Ascending aorta (tissue), 2 donors: Measurements from ENCODE around the gene CACNA2D2. TPM values are rescaled to one million over a fixed set of nuclear protein-coding genes. Genes with fewer than 3 reads are reported as not detected.
A peak's percentile ranks its signal among the peaks of the same experiment; 100 is the strongest.

Experiments used
- DNase-seq, 2 donors: peaks; one replicate each; pipeline ENCODE4 v3.0.0-alpha.2; 2019; ENCODE audit warnings: low spot score in 2 of 2
- H3K27ac ChIP-seq, 2 donors: fragments of 200-600 bp; sonication (generic); one replicate each; pipeline ENCODE4 v1.5.1; 2016 to 2017; ENCODE audit warnings: mild to moderate bottlenecking in 1 of 2
- H3K27me3 ChIP-seq: fragments of 200-600 bp; sonication (generic); one replicate; pipeline ENCODE4 v1.5.1; 2017
- H3K36me3 ChIP-seq, 2 donors: fragments of 200-600 bp; sonication (generic); one replicate each; pipeline ENCODE4 v1.5.1; 2016
- H3K4me1 ChIP-seq, 2 donors: fragments of 200-600 bp; sonication (generic); one replicate each; pipeline ENCODE4 v1.5.1; 2016 to 2017; ENCODE audit warnings: mild to moderate bottlenecking in 1 of 2
- H3K4me3 ChIP-seq, 2 donors: fragments of 200-600 bp; sonication (generic); one replicate each; pipeline ENCODE4 v1.5.1; 2016 to 2017; ENCODE audit warnings: mild to moderate bottlenecking in 1 of 2
- H3K9me3 ChIP-seq, 2 donors: fragments of 200-600 bp; sonication (generic); one replicate each; pipeline ENCODE4 v1.5.1; 2016
- intact Hi-C: fragments of 100-400 bp; cut with DNase I; formaldehyde crosslinking; loops from one replicate; pipeline ENCODE4 v1.15.1; 2023
- total RNA-seq: library from RNA; depleted of rRNA; stranded (reverse); fragments of >200 nt; gene quantifications from one replicate; pipeline ENCODE4 v1.1.0, GENCODE V29; 2016
- TF ChIP-seq, protein P1 (sequence below), 3 experiments: fragments of 200-600 bp in 2 of 3; fragments of 450-650 bp in 1 of 3; sonication (generic) in 2 of 3; IDR thresholded peaks; one replicate each; pipeline ENCODE4 v1.5.1; 2016 to 2019; ENCODE audit warnings: antibody characterized with exemption in 3 of 3, mild to moderate bottlenecking in 1 of 3, moderate library complexity in 1 of 3

CACNA2D2 gene
- total RNA-seq, 1 donor from 2014 or later: 0.85 TPM

DNA sequence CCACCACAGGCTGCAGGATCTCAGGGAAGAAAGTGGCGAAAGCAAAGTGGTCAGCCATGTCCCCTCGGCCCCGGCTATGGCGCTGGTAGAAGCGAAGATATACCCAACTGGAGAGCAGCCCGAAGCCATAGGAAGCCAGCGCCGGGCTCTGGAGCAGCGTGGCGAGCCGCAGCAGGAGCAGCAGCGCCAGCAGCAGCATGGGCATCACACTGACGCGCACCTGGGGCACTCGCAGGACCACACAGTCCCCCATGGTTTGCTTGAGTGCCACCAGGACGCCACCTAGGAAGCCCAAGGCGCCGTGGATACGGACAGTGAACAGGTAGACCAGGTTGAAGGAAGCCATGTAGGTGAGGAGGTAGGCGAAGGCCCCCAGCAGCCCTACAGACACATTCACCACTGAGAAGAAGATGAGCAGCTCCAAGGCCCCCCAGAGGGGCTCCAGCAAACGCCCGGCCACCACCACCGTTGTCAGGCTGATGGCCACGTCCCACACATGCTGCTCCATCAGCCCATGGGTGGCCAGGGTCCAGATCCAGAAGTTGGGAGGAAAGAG is 145.0 kb downstream of the CACNA2D2 start:
- peaks cover 14 to 33% of the 10 kb centered on the region in 2 donors for H3K4me1 ChIP-seq
- no peaks in the 10 kb centered on the region for H3K9me3 ChIP-seq
- no peaks in the 10 kb centered on the region for H3K27me3 ChIP-seq
- H3K27ac ChIP-seq: peak overlapping the region; percentile 89 to 90
- H3K4me3 ChIP-seq: peak overlapping the region; percentile 87 to 92
- intact Hi-C loops: loop anchor here (2.0 to 5.0 kb wide), 2 partner anchors 208 to 254 kb away; partner anchors contain the start of genes C3orf18 and CISH
- H3K36me3 ChIP-seq: peaks cover 18 to 39% of the 10 kb centered on the region in 2 donors
- TF ChIP-seq, protein P1, sequence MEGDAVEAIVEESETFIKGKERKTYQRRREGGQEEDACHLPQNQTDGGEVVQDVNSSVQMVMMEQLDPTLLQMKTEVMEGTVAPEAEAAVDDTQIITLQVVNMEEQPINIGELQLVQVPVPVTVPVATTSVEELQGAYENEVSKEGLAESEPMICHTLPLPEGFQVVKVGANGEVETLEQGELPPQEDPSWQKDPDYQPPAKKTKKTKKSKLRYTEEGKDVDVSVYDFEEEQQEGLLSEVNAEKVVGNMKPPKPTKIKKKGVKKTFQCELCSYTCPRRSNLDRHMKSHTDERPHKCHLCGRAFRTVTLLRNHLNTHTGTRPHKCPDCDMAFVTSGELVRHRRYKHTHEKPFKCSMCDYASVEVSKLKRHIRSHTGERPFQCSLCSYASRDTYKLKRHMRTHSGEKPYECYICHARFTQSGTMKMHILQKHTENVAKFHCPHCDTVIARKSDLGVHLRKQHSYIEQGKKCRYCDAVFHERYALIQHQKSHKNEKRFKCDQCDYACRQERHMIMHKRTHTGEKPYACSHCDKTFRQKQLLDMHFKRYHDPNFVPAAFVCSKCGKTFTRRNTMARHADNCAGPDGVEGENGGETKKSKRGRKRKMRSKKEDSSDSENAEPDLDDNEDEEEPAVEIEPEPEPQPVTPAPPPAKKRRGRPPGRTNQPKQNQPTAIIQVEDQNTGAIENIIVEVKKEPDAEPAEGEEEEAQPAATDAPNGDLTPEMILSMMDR (IDR thresholded peaks at IDR 0.05): no peak
- peak in 1 of 2 donors; percentile 72 for DNase-seq

DNA sequence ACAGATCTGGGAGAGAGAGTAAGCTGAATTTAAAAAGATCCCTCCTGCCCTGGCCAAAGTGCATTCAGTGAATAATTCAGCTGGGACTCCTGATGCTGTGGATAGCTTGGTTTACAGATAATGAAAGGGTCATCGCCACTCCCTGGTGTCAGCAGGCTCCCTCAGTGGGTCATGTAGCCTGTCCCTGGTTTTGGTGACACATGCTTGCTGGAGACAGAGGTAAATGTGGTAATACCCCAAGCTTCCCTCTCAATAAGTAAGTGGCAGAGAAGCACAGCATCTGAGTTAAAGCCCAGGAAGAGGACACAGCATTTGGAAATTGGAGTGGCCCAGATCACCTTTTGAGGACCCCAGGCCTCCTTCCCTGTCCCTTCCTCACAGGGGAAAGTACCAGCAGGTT is 146.0 kb downstream of the CACNA2D2 start:
- Histone ChIP-seq H3K27ac (peak overlapping the region; percentile 43 to 90), H3K4me1 (peaks cover 14 to 33% of the 10 kb centered on the region in 2 donors), H3K36me3 (peaks cover 18 to 43% of the 10 kb centered on the region in 2 donors), H3K9me3 (no peaks in the 10 kb centered on the region), H3K27me3 (no peaks in the 10 kb centered on the region), H3K4me3 (peak overlapping the region; percentile 87 to 92)
- DNase-seq: no peak
- intact Hi-C loops: loop anchor here (5.0 kb wide), 1 partner anchor 255 kb away; the partner anchor contains the start of gene CISH
- TF ChIP-seq, protein P1 (IDR thresholded peaks at IDR 0.05): no peak

DNA sequence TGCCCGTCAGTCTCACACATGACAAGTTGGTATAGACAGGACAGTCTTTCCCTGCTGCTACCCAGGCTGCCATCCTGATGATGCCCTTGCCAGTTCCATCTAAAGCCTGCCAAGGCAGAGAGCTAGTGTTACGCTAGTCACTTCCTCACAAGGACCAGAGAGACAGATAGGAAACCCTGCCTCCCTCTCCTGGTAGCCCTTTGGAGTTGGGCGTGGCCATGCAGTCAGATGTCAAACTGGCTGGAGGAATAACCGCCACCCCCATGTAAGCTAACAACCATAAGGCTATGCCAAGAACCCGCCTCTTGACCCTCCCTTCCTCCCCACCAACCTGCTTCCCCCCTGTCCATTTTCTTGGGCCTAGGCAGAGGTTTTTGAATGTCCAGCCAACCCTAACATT is 146.9 kb downstream of the CACNA2D2 start:
- intact Hi-C loops: loop anchor here (5.0 kb wide), 1 partner anchor 256 kb away; the partner anchor contains the start of gene CISH
- Histone ChIP-seq H3K9me3 (no peaks in the 10 kb centered on the region), H3K36me3 (peaks cover 18 to 43% of the 10 kb centered on the region in 2 donors), H3K4me3 (peak overlapping the region; percentile 42 to 87), H3K27ac (peak overlapping the region; percentile 19 to 20), H3K27me3 (no peaks in the 10 kb centered on the region), H3K4me1 (peaks cover 18 to 38% of the 10 kb centered on the region in 2 donors)
- TF ChIP-seq, protein P1 (IDR thresholded peaks at IDR 0.05): no peak
- no peak for DNase-seq

- peak overlapping the region; percentile 42 to 87 for H3K4me3 ChIP-seq
- no peaks in the 10 kb centered on the region for H3K9me3 ChIP-seq
- no peaks in the 10 kb centered on the region for H3K27me3 ChIP-seq
- TF ChIP-seq, protein P1 (IDR thresholded peaks at IDR 0.05): no peak
- H3K36me3 ChIP-seq: peaks cover 18 to 43% of the 10 kb centered on the region in 2 donors
- H3K4me1 ChIP-seq: peaks cover 18 to 43% of the 10 kb centered on the region in 2 donors
- DNase-seq: no peak
- intact Hi-C loops: loop anchor here (5.0 kb wide), 1 partner anchor 256 kb away; the partner anchor contains the start of gene CISH
- peak overlapping the region; percentile 19 to 20 for H3K27ac ChIP-seq
Measured at GRCh38 chr3:50355829-50356552, 147.4 kb downstream of the CACNA2D2 start.

DNA sequence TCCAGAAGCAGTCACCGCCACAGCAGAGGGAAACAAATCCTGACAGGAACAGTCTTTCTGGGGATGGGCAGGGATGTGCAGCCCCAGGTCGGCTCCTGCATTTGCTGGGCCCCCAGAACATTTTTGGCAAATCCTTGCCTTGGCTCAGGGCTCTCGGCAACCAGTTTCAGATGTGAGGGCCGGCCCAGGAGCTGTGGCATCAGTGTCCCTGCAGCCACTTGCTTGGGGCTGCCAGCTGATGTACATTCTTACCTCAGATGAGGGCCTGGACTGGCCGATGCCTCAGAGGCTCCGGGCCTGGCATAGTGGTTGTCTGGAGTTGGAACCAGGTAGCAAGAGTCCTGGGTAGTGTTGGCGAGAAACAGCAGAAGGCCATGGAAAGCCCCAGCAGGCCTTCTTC is 148.6 kb downstream of the CACNA2D2 start:
- peaks cover 18 to 43% of the 10 kb centered on the region in 2 donors for H3K36me3 ChIP-seq
- H3K4me3 ChIP-seq: no peak overlapping the region
- no peaks in the 10 kb centered on the region for H3K27me3 ChIP-seq
- H3K4me1 ChIP-seq: peaks cover 18 to 43% of the 10 kb centered on the region in 2 donors
- DNase-seq: no peak
- H3K9me3 ChIP-seq: no peaks in the 10 kb centered on the region
- no peak overlapping the region for H3K27ac ChIP-seq
- TF ChIP-seq, protein P1 (IDR thresholded peaks at IDR 0.05): no peak
- intact Hi-C loops: loop anchor here (5.0 kb wide), 2 partner anchors 247 to 257 kb away; partner anchors contain the start of gene CISH
